Measurements from ENCODE around the gene ANKZF1. TPM values are rescaled to one million over a fixed set of nuclear protein-coding genes. Genes with fewer than 3 reads are reported as not detected.

Gene ANKZF1
- total RNA-seq, 5 donors from 2014 or later (not counting 1 experiment from before 2014, with no cell fraction given), result 119 to 220 (median 194) TPM

DNA sequence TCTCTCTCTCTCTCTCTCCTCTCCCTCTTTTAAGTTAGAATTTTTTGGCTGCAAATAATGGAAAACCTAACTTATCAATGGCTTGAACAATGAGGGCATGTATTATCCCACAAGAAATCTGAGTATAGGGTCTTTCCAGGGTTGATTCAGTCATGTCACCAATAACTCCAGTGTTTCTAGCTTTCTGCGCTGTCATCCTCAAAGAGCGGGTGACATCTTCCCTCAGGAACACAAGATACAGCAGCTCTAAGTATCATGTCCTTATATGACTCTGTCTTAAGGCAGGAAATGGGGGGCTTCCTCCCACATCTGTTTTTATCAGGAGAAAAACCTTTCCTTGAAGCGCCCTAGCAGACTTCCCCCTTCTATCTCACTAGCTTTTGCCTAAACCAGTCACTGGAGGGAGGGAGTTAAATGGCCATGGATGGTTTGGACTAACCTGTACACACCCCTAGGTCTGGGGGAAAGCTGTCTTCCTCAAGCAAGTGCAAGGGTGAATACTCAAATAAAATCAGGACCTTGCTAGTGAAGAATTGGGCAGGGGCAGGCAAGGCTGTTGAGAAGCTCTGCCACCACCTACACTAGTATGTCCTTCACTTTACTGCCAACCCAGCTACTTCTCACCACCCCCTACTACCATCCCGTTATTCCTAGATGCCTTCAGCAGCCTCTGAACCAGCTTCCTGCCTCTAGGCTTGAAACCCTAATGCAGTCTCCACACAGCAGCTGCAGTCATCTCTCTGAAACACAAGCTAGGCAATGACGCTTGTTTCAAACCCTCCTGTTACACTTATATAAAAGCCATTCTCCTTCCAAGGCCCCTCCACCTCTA, 31.6 kb downstream of the ANKZF1 start:
- H3K27ac ChIP-seq (ENCODE audit: low read length), result no peak overlapping the region
- ATAC-seq (replicated peaks in 1 of 4) (no peak), DNase-seq (no peak)
- no peaks in the 10 kb centered on the region for H3K36me3 ChIP-seq (ENCODE audit: control insufficient read depth in 2 of 2, extremely low read depth in 1 of 2, insufficient read depth in 1 of 2, low read length in 1 of 2)
- no peaks in the 10 kb centered on the region for H3K9me3 ChIP-seq
- H3K27me3 ChIP-seq (replicated peaks in 1 of 2; ENCODE audit: control insufficient read depth in 2 of 2, extremely low read depth in 1 of 2, insufficient read depth in 2 of 2, low read length in 1 of 2), result no peaks in the 10 kb centered on the region
- Mint-ChIP-seq H3K4me3 (no peak overlapping the region), H3K4me1 (peaks cover 0 to 12% (median 3%) of the 10 kb centered on the region in 3 donors), H3K27ac (no peak overlapping the region), H3K27me3 (peaks cover 3 to 7% of the 10 kb centered on the region in 2 donors), H3K9me3 (no peaks in the 10 kb centered on the region), H3K36me3 (no peaks in the 10 kb centered on the region)
- ChIA-PET POLR2A (interaction anchor here in 1 of 2 donors (0.6 to 1.4 kb wide), 4 partner anchors 11 to 957 kb away, joined by 3 to 6 read pairs (median 3); no protein-coding TSS in a partner anchor), CTCF (interaction anchor here in 1 of 2 donors (0.5 to 1.3 kb wide), 2 partner anchors 34 to 968 kb away, joined by 3 to 4 read pairs; no protein-coding TSS in a partner anchor)
- H3K4me1 ChIP-seq (ENCODE audit: control insufficient read depth in 1 of 2, extremely low read depth in 1 of 2, insufficient read depth in 2 of 2, low read length in 2 of 2), result no peaks in the 10 kb centered on the region
- WGBS (ENCODE audit: insufficient coverage), result 70% methylated on average over 2 of the region's 5 CpGs
- H3K4me3 ChIP-seq (ENCODE audit: control insufficient read depth in 1 of 2, extremely low read depth in 1 of 2, low read length in 1 of 2), result no peak overlapping the region

DNA sequence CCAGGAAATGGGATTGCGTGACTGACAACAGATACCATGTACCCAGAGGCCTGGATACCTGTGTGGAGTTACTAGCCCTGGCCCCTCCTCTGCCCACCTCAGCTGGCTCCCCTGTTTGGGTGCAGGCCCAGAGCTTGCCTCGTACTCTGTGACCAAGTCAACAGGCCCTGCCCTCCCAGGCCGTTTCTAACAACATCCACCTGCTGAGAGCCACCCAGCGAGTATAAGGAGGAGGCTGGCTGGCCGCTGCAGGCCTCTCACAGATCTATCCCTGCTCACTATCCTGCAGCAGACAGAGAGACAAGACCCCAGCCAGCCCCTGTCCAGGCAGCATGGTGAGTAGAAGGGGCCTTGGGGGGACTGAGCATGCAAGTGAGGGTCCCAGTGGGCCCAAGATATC, 36.6 kb downstream of the ANKZF1 start:
- Histone ChIP-seq H3K4me1 (ENCODE audit: control insufficient read depth in 1 of 2, extremely low read depth in 1 of 2, insufficient read depth in 2 of 2, low read length in 2 of 2) (no peaks in the 10 kb centered on the region), H3K9me3 (no peaks in the 10 kb centered on the region), H3K27ac (ENCODE audit: low read length) (no peak overlapping the region), H3K27me3 (replicated peaks in 1 of 2; ENCODE audit: control insufficient read depth in 2 of 2, extremely low read depth in 1 of 2, insufficient read depth in 2 of 2, low read length in 1 of 2) (peaks cover 0 to 10% of the 10 kb centered on the region in 2 experiments), H3K36me3 (ENCODE audit: control insufficient read depth in 2 of 2, extremely low read depth in 1 of 2, insufficient read depth in 1 of 2, low read length in 1 of 2) (no peaks in the 10 kb centered on the region), H3K4me3 (ENCODE audit: control insufficient read depth in 1 of 2, extremely low read depth in 1 of 2, low read length in 1 of 2) (no peak overlapping the region)
- H3K9me3 Mint-ChIP-seq, result no peaks in the 10 kb centered on the region
- no peak overlapping the region for H3K27ac Mint-ChIP-seq
- H3K4me3 Mint-ChIP-seq, result no peak overlapping the region
- no peaks in the 10 kb centered on the region for H3K36me3 Mint-ChIP-seq
- DNase-seq, result no peak
- ChIA-PET CTCF (interaction anchor here in 1 of 2 donors (0.7 kb wide), 1 partner anchor 61 kb away, joined by 3 read pairs; no protein-coding TSS in a partner anchor), POLR2A (no interaction called here)
- no peak for ATAC-seq (replicated peaks in 1 of 4)
- H3K4me1 Mint-ChIP-seq, result peaks cover 0 to 8% (median 0%) of the 10 kb centered on the region in 3 donors
- H3K27me3 Mint-ChIP-seq, result no peaks in the 10 kb centered on the region
- whole genome bisulfite sequencing (ENCODE audit: insufficient coverage), result 68% methylated on average over 2 of the region's 5 CpGs

DNA sequence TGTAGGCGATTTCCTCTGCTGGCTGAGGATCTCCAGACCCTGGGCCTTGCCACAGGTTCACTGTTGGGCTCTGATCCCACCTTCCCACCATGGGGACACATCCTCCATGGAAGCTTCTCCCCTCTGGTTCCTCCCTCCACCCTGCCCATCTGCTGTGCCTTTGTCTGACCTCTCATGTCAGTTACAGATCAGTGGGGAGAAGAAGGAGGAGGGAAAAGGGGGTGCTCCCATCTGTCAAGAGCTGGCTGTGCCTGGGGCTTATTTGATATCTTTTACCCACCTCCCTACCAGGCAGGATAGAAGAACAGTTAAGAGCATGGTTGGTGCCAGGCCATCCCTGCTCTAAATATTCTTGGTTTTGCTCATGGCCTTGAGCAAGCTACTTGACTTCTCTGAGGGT, 37.3 kb downstream of the ANKZF1 start:
- no peaks in the 10 kb centered on the region for H3K4me1 ChIP-seq (ENCODE audit: control insufficient read depth in 1 of 2, extremely low read depth in 1 of 2, insufficient read depth in 2 of 2, low read length in 2 of 2)
- no peaks in the 10 kb centered on the region for H3K36me3 ChIP-seq (ENCODE audit: control insufficient read depth in 2 of 2, extremely low read depth in 1 of 2, insufficient read depth in 1 of 2, low read length in 1 of 2)
- POLR2A ChIA-PET, result no interaction called here
- H3K27me3 Mint-ChIP-seq, result no peaks in the 10 kb centered on the region
- DNase-seq, result no peak
- no peaks in the 10 kb centered on the region for H3K9me3 ChIP-seq
- ATAC-seq (replicated peaks in 1 of 4), result no peak
- peaks cover 0 to 1% (median 0%) of the 10 kb centered on the region in 3 donors for H3K4me1 Mint-ChIP-seq
- peaks cover 0 to 14% of the 10 kb centered on the region in 2 experiments for H3K27me3 ChIP-seq (replicated peaks in 1 of 2; ENCODE audit: control insufficient read depth in 2 of 2, extremely low read depth in 1 of 2, insufficient read depth in 2 of 2, low read length in 1 of 2)
- H3K9me3 Mint-ChIP-seq, result no peaks in the 10 kb centered on the region
- H3K4me3 ChIP-seq (ENCODE audit: control insufficient read depth in 1 of 2, extremely low read depth in 1 of 2, low read length in 1 of 2), result no peak overlapping the region
- no peak overlapping the region for H3K27ac ChIP-seq (ENCODE audit: low read length)
- H3K36me3 Mint-ChIP-seq, result no peaks in the 10 kb centered on the region
- no peak overlapping the region for H3K27ac Mint-ChIP-seq
- CTCF ChIA-PET, result no interaction called here
- no peak overlapping the region for H3K4me3 Mint-ChIP-seq
- no CpG with 5 or more reads among the region's 1 CpG for WGBS (ENCODE audit: insufficient coverage)

DNA sequence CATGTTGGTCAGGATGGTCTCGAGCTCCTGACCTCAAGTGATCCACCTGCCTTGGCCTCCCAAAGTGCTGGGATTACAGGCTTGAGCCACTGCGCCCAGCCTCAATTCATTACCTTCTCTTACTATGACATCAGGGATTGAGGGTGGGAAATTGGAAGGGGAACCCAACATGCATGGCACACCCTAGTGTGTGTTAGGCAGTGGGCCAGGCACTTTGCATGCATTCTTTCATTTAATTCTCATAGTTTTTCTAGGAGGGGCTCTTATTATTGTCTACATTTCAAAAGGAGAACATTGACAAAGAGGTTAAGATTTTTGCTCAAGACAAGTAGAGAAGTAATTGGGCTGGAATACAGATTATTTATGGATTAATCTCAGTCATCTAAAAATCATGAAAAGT, 38.7 kb downstream of the ANKZF1 start:
- no peak overlapping the region for H3K27ac ChIP-seq (ENCODE audit: low read length)
- no peak for DNase-seq
- H3K27me3 Mint-ChIP-seq, result no peaks in the 10 kb centered on the region
- no peaks in the 10 kb centered on the region for H3K4me1 ChIP-seq (ENCODE audit: control insufficient read depth in 1 of 2, extremely low read depth in 1 of 2, insufficient read depth in 2 of 2, low read length in 2 of 2)
- H3K4me3 ChIP-seq (ENCODE audit: control insufficient read depth in 1 of 2, extremely low read depth in 1 of 2, low read length in 1 of 2), result no peak overlapping the region
- H3K9me3 ChIP-seq, result no peaks in the 10 kb centered on the region
- no peaks in the 10 kb centered on the region for H3K4me1 Mint-ChIP-seq
- H3K9me3 Mint-ChIP-seq, result no peaks in the 10 kb centered on the region
- no peaks in the 10 kb centered on the region for H3K36me3 ChIP-seq (ENCODE audit: control insufficient read depth in 2 of 2, extremely low read depth in 1 of 2, insufficient read depth in 1 of 2, low read length in 1 of 2)
- ATAC-seq (replicated peaks in 1 of 4), result no peak
- no peak overlapping the region for H3K4me3 Mint-ChIP-seq
- H3K27ac Mint-ChIP-seq, result no peak overlapping the region
- no CpG with 5 or more reads among the region's 2 CpGs for WGBS (ENCODE audit: insufficient coverage)
- peaks cover 0 to 16% of the 10 kb centered on the region in 2 experiments for H3K27me3 ChIP-seq (replicated peaks in 1 of 2; ENCODE audit: control insufficient read depth in 2 of 2, extremely low read depth in 1 of 2, insufficient read depth in 2 of 2, low read length in 1 of 2)
- POLR2A ChIA-PET, result no interaction called here
- no peaks in the 10 kb centered on the region for H3K36me3 Mint-ChIP-seq
- CTCF ChIA-PET, result interaction anchor here in 1 of 2 donors (0.7 kb wide), 1 partner anchor 8 kb away, joined by 13 read pairs; no protein-coding TSS in a partner anchor

DNA sequence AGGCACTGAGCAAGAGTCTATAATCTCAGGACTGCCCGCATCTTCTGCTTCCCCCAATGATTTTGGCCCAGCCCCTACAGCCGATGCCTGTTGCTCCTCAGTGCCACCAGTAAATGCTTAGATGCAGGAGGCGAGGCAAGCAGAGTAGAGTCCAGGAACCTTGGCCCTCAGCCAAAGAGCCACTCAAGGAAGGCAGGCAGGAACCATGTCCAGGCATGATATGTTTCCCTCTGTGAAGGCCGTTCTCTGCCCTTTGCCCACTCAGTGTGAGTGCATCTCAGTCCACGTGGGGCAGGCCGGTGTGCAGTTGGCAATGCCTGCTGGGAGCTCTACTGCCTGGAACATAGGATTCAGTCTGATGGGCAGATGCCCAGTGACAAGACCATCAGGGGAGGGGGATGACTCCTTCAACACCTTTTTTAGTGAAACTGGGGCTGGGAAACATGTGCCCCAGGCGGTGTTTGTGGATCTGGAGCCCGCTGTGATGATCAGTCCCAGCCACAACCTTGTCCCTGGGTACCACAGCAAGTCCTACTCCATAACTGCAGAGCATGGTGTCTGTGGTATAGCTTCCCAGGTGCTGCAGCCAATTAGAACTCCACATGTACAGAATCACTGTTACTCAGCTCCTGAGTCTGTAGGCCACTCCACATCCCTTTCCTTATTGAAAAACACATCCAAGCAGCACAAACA, 39.9 kb downstream of the ANKZF1 start:
- no peak for ATAC-seq (replicated peaks in 1 of 4)
- Histone ChIP-seq H3K4me3 (ENCODE audit: control insufficient read depth in 1 of 2, extremely low read depth in 1 of 2, low read length in 1 of 2) (no peak overlapping the region), H3K4me1 (ENCODE audit: control insufficient read depth in 1 of 2, extremely low read depth in 1 of 2, insufficient read depth in 2 of 2, low read length in 2 of 2) (no peaks in the 10 kb centered on the region), H3K27ac (ENCODE audit: low read length) (no peak overlapping the region), H3K27me3 (replicated peaks in 1 of 2; ENCODE audit: control insufficient read depth in 2 of 2, extremely low read depth in 1 of 2, insufficient read depth in 2 of 2, low read length in 1 of 2) (peaks cover 0 to 16% of the 10 kb centered on the region in 2 experiments), H3K36me3 (ENCODE audit: control insufficient read depth in 2 of 2, extremely low read depth in 1 of 2, insufficient read depth in 1 of 2, low read length in 1 of 2) (no peaks in the 10 kb centered on the region), H3K9me3 (no peaks in the 10 kb centered on the region)
- POLR2A ChIA-PET, result no interaction called here
- WGBS (ENCODE audit: insufficient coverage), result 91% methylated on average over 8 of the region's 8 CpGs
- DNase-seq, result no peak
- Mint-ChIP-seq H3K36me3 (no peaks in the 10 kb centered on the region), H3K27me3 (no peaks in the 10 kb centered on the region), H3K4me3 (no peak overlapping the region), H3K9me3 (no peaks in the 10 kb centered on the region), H3K27ac (no peak overlapping the region), H3K4me1 (no peaks in the 10 kb centered on the region)
- CTCF ChIA-PET, result interaction anchor here in 1 of 2 donors (1.6 kb wide), 1 partner anchor 15 kb away, joined by 4 read pairs; no protein-coding TSS in a partner anchor

DNA sequence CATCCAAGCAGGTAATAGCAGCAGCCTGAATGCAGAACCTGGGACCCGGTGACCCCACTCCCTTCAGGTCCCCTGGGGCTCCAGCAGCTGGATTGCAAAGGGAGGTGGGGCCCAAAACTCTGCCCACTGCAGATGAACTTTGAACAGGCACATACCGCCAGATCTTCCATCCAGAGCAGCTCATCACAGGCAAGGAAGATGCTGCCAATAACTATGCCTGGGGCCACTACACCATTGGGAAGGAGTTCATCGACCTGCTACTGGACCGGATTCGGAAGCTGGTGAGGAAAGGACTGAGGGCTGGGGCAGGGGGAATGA, 40.4 kb downstream of the ANKZF1 start:
- ChIA-PET CTCF (interaction anchor here in 1 of 2 donors (1.6 kb wide), 1 partner anchor 15 kb away, joined by 4 read pairs; no protein-coding TSS in a partner anchor), POLR2A (no interaction called here)
- H3K4me1 ChIP-seq (ENCODE audit: control insufficient read depth in 1 of 2, extremely low read depth in 1 of 2, insufficient read depth in 2 of 2, low read length in 2 of 2), result no peaks in the 10 kb centered on the region
- DNase-seq (no peak), ATAC-seq (replicated peaks in 1 of 4) (no peak)
- Mint-ChIP-seq H3K4me1 (no peaks in the 10 kb centered on the region), H3K27me3 (no peaks in the 10 kb centered on the region), H3K27ac (no peak overlapping the region), H3K9me3 (no peaks in the 10 kb centered on the region), H3K4me3 (no peak overlapping the region), H3K36me3 (no peaks in the 10 kb centered on the region)
- no peak overlapping the region for H3K4me3 ChIP-seq (ENCODE audit: control insufficient read depth in 1 of 2, extremely low read depth in 1 of 2, low read length in 1 of 2)
- H3K27ac ChIP-seq (ENCODE audit: low read length), result no peak overlapping the region
- no peaks in the 10 kb centered on the region for H3K9me3 ChIP-seq
- no peaks in the 10 kb centered on the region for H3K36me3 ChIP-seq (ENCODE audit: control insufficient read depth in 2 of 2, extremely low read depth in 1 of 2, insufficient read depth in 1 of 2, low read length in 1 of 2)
- peaks cover 0 to 16% of the 10 kb centered on the region in 2 experiments for H3K27me3 ChIP-seq (replicated peaks in 1 of 2; ENCODE audit: control insufficient read depth in 2 of 2, extremely low read depth in 1 of 2, insufficient read depth in 2 of 2, low read length in 1 of 2)
- WGBS (ENCODE audit: insufficient coverage), result 90% methylated on average over 5 of the region's 5 CpGs
